Measurements from ENCODE around the gene PRDM7.

GRCh38 chr16:90033387-90033786 is 43.7 kb downstream of the PRDM7 start:
- no peak for TF ChIP-seq L3MBTL2 (conservative IDR thresholded peaks at IDR 0.05)
- TF ChIP-seq BHLHE40 (IDR thresholded peaks at IDR 0.05; ENCODE audit: borderline replicate concordance), result no peak
- TF ChIP-seq SP1 (IDR thresholded peaks at IDR 0.05), result no peak
